A549 (cell line): ENCODE data around the gene IGF2R. TPM values are rescaled to one million over a fixed set of nuclear protein-coding genes. Genes with fewer than 3 reads are reported as not detected.

Source experiments
- ATAC-seq, 2 experiments: fragments of 200-7000 bp in 1 of 2; fragments of >200 bp in 1 of 2; cut with Nextera tagmentation in 1 of 2; cut with Tn5 transposase in 1 of 2; 3 replicates each; pipeline versions ENCODE4 v1.8.0 to v1.9.1; 2018 to 2020; ENCODE audit warnings: mild to moderate bottlenecking in 1 of 2, moderate library complexity in 1 of 2
- CTCF ChIA-PET: fragments of 300-600 bp; sonication (Branson Sonifier 250); formaldehyde crosslinking; extraction: SDS; loops from one replicate; lab custom pipeline; 2021; ENCODE audit warnings: antibody characterized with exemption, inconsistent platforms; lab: Yijun Ruan, JAX
- POLR2A ChIA-PET: fragments of 350-600 bp; formaldehyde crosslinking; extraction: SDS; loops from one replicate; lab custom pipeline; 2021; ENCODE audit warnings: antibody characterized with exemption, inconsistent platforms; lab: Yijun Ruan, JAX
- DNase-seq, 2 experiments: peaks; one replicate each; pipeline versions ENCODE4 v3.0.0 to v3.0.0-alpha.2; 2011 to 2016; ENCODE audit warnings: low read depth in 1 of 2, low spot score in 1 of 2
- FAIRE-seq: peaks from 2 replicates; lab custom pipeline; 2011; peaks lifted over from hg19 to GRCh38; lab: Jason Lieb, UNC
- H3K27ac ChIP-seq, 2 experiments: fragments of >200 bp; sonication (Bioruptor Twin); formaldehyde crosslinking; 3 replicates each; pipeline ENCODE4 v1.5.1; 2016 to 2017
- H3K4me1 ChIP-seq: fragments of >200 bp; sonication (Bioruptor Twin); formaldehyde crosslinking; 3 replicates; pipeline ENCODE4 v1.6.1; 2016
- H3K4me2 ChIP-seq: fragments of >200 bp; sonication (Bioruptor Twin); formaldehyde crosslinking; 3 replicates; pipeline ENCODE4 v1.6.1; 2016
- H3K4me3 ChIP-seq: fragments of >200 bp; sonication (Bioruptor Twin); formaldehyde crosslinking; 3 replicates; pipeline ENCODE4 v1.5.1; 2016
- H3K9me3 ChIP-seq: fragments of >200 bp; sonication (Bioruptor Twin); formaldehyde crosslinking; 3 replicates; pipeline ENCODE4 v1.6.1; 2016
- BHLHE40 ChIP-seq: IDR thresholded peaks from 2 replicates; pipeline ENCODE4 v1.6.1; 2012; ENCODE audit warnings: low read depth, low read length, inconsistent platforms
- CHD2 ChIP-seq: fragments of 150-350 bp; IDR thresholded peaks from 2 replicates; pipeline ENCODE4 v1.6.1; 2014; ENCODE audit warnings: low read length; ENCODE audit not compliant: partially characterized antibody
- EP300 ChIP-seq, 2 experiments: fragments of >200 bp; sonication (Bioruptor Twin); formaldehyde crosslinking; IDR thresholded peaks; 2 replicates in 1 of 2; 3 replicates in 1 of 2; pipeline ENCODE4 v1.6.1; 2016 to 2017
- ESRRA ChIP-seq: fragments of 150-350 bp; IDR thresholded peaks from 2 replicates; pipeline ENCODE4 v1.6.1; 2014; ENCODE audit warnings: mild to moderate bottlenecking, low read length, borderline replicate concordance
- FOSL2 ChIP-seq, 2 experiments: fragments of 450-650 bp in 1 of 2; fragments of >200 bp in 1 of 2; sonication (Bioruptor Twin) in 1 of 2; formaldehyde crosslinking; IDR thresholded peaks; 2 replicates each; pipeline versions ENCODE4 v1.5.0 to v1.6.1; 2016 to 2020; ENCODE audit warnings: mild to moderate bottlenecking in 1 of 2, moderate library complexity in 1 of 2
- HES2 ChIP-seq: fragments of >200 bp; sonication (Bioruptor Twin); formaldehyde crosslinking; IDR thresholded peaks from 2 replicates; pipeline ENCODE4 v1.6.1; 2016
- HOXA7 ChIP-seq: fragments of 250-450 bp; sonication (Bioruptor Pico); IDR thresholded peaks from 2 replicates; pipeline ENCODE4 v1.5.0; 2020; ENCODE audit warnings: mild to moderate bottlenecking, moderate library complexity
- JUN ChIP-seq, 2 experiments: fragments of >200 bp; sonication (Bioruptor Twin); formaldehyde crosslinking; IDR thresholded peaks; 2 replicates in 1 of 2; 3 replicates in 1 of 2; pipeline ENCODE4 v1.6.1; 2016 to 2017
- KDM5A ChIP-seq: fragments of 200-600 bp; sonication (generic); IDR thresholded peaks from 2 replicates; pipeline ENCODE4 v1.6.1; 2016; ENCODE audit warnings: antibody characterized with exemption, mild to moderate bottlenecking
- MYC ChIP-seq: IDR thresholded peaks from 2 replicates; pipeline ENCODE4 v1.6.1; 2012; ENCODE audit warnings: mild to moderate bottlenecking, inconsistent platforms, low read length, improper control_type of control experiment, borderline replicate concordance
- NFE2L2 ChIP-seq: fragments of 150-350 bp; conservative IDR thresholded peaks from 2 replicates; pipeline ENCODE4 v1.6.1; 2014; ENCODE audit warnings: low read length
- PHF8 ChIP-seq: fragments of 200-600 bp; sonication (generic); IDR thresholded peaks from 2 replicates; pipeline ENCODE4 v1.6.1; 2016; ENCODE audit warnings: low read depth, mild to moderate bottlenecking, antibody characterized with exemption, moderate library complexity, borderline replicate concordance
- POLR2A ChIP-seq: IDR thresholded peaks from 2 replicates; pipeline ENCODE4 v1.6.1; 2012; ENCODE audit warnings: mild to moderate bottlenecking, low read length
- RCOR1 ChIP-seq: fragments of 150-350 bp; IDR thresholded peaks from 2 replicates; pipeline ENCODE4 v1.6.1; 2014; ENCODE audit warnings: antibody characterized with exemption, low read length, low read depth
- RNF2 ChIP-seq: fragments of 200-600 bp; sonication (generic); IDR thresholded peaks from 2 replicates; pipeline ENCODE4 v1.6.1; 2016; ENCODE audit warnings: low read depth, mild to moderate bottlenecking, antibody characterized with exemption, moderate library complexity, borderline replicate concordance
- SREBF2 ChIP-seq: fragments of 450-650 bp; IDR thresholded peaks from 2 replicates; pipeline ENCODE4 v1.6.1; 2014; ENCODE audit warnings: mild to moderate bottlenecking, moderate library complexity
- TFCP2L1 ChIP-seq: fragments of 250-450 bp; sonication (Bioruptor Pico); IDR thresholded peaks from 2 replicates; pipeline ENCODE4 v1.5.0; 2021; ENCODE audit warnings: mild to moderate bottlenecking
- ZC3H11A ChIP-seq: fragments of 450-650 bp; IDR thresholded peaks from 2 replicates; pipeline ENCODE4 v1.6.1; 2014; ENCODE audit warnings: antibody characterized with exemption, mild to moderate bottlenecking
- ZFP36 ChIP-seq: fragments of 450-650 bp; IDR thresholded peaks from 2 replicates; pipeline ENCODE4 v1.6.1; 2014; ENCODE audit warnings: borderline replicate concordance; ENCODE audit not compliant: partially characterized antibody
- ZNF302 ChIP-seq: fragments of 250-450 bp; sonication (Bioruptor Pico); IDR thresholded peaks from 2 replicates; pipeline ENCODE4 v1.9.0; 2021; ENCODE audit warnings: inconsistent platforms, mild to moderate bottlenecking, moderate library complexity
- ZSCAN20 ChIP-seq: fragments of 250-450 bp; sonication (Bioruptor Pico); IDR thresholded peaks from 2 replicates; pipeline ENCODE4 v1.8.0; 2022; ENCODE audit warnings: mild to moderate bottlenecking, moderate library complexity
- WGBS: methylation state at CpG from one replicate; pipeline ENCODE4 v1.1.6; 2017; ENCODE audit errors: missing lambda C conversion rate; 5-methylcytosine and 5-hydroxymethylcytosine counted together
- polyA plus RNA-seq, 4 experiments: library from polyadenylated mRNA; depleted of rRNA in 3 of 4; stranded (reverse); fragments of >200 nt; fragmentation: RNase III in 1 of 4; extraction: RNeasy Plus Mini Kit Qiagen cat#74134 plus additional on column Dnase treatment in 1 of 4; gene quantifications; 2 replicates in 3 of 4; 3 replicates in 1 of 4; pipeline ENCODE4 v1.2.3, GENCODE V29; 2011 to 2017
- TF ChIP-seq, protein P1 (sequence below): fragments of >200 bp; sonication (Bioruptor Twin); formaldehyde crosslinking; IDR thresholded peaks from 3 replicates; pipeline ENCODE4 v1.6.1; 2016
- TF ChIP-seq, protein P2 (sequence below): fragments of 450-650 bp; IDR thresholded peaks from 2 replicates; pipeline ENCODE4 v1.6.1; 2014; ENCODE audit warnings: antibody characterized with exemption
- TF ChIP-seq, protein P3 (sequence below): IDR thresholded peaks from 2 replicates; pipeline ENCODE4 v1.6.1; 2012

Gene IGF2R
- polyA plus RNA-seq, 2 of the 4 experiments (the other 2 are of a cell fraction): 17.6 to 24.9 TPM

DNA sequence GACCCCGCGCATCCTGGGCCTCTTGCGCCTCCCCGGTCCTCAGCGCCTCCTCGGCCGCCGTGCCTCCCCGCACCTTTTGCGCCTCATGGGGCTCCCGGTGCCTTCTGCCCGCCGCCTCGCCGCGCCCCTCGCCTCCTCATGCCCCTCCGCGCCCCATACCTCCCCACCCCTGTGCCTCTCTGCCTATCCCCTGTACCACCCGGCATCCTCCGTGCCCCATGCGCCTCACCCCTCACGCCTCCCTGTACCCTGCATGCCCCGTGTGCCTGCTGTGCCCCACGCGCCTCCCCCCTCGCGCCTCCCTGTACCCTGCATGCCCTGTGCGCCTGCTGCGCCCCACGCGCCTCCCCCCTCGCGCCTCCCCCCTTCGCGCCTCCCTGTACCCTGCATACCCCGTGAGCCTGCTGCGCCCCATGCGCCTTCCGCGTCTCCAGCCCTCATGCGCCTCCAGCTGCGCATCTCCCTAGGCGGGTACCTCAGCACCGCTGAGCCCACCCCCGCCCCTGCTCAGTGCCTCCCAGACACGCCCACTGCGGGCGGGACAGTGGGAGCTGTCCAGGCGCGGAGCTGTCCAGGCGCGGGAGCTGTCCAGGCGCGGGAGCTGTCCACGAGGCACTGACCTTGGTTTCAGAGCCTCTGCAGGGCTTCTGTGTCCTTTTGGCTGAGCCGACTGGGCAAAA lies 37.1 kb downstream of the IGF2R start:
- Histone ChIP-seq H3K4me3 (no peak overlapping the region), H3K4me2 (no peak overlapping the region), H3K27ac (no peak overlapping the region)
- DNase-seq: no peak
- ChIA-PET POLR2A (no interaction called here), CTCF (no interaction called here)
- WGBS: 97% methylated on average over 21 of the region's 57 CpGs
- ATAC-seq: no peak; a peak in 1 of 6 replicates
- no peak for FAIRE-seq
- TF ChIP-seq ZFP36 (no peak), PHF8 (no peak), FOSL2 (IDR thresholded peaks at IDR 0.05) (no peak), FOSL2 (CRISPR knock-in tag; IDR thresholded peaks at IDR 0.05) (no peak), EP300 (IDR thresholded peaks at IDR 0.05) (no peak), RCOR1 (no peak), NFE2L2 (no peak), KDM5A (no peak), CHD2 (no peak), SREBF2 (no peak), POLR2A (no peak), HES2 (no peak)
- TF ChIP-seq, protein P1, sequence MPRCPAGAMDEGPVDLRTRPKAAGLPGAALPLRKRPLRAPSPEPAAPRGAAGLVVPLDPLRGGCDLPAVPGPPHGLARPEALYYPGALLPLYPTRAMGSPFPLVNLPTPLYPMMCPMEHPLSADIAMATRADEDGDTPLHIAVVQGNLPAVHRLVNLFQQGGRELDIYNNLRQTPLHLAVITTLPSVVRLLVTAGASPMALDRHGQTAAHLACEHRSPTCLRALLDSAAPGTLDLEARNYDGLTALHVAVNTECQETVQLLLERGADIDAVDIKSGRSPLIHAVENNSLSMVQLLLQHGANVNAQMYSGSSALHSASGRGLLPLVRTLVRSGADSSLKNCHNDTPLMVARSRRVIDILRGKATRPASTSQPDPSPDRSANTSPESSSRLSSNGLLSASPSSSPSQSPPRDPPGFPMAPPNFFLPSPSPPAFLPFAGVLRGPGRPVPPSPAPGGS: no peak
- TF ChIP-seq, protein P2, sequence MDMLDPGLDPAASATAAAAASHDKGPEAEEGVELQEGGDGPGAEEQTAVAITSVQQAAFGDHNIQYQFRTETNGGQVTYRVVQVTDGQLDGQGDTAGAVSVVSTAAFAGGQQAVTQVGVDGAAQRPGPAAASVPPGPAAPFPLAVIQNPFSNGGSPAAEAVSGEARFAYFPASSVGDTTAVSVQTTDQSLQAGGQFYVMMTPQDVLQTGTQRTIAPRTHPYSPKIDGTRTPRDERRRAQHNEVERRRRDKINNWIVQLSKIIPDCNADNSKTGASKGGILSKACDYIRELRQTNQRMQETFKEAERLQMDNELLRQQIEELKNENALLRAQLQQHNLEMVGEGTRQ: no peak
- TF ChIP-seq, protein P3, sequence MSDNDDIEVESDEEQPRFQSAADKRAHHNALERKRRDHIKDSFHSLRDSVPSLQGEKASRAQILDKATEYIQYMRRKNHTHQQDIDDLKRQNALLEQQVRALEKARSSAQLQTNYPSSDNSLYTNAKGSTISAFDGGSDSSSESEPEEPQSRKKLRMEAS: no peak
- TF ChIP-seq, all 56 proteins: peak for 0
- no peaks in the 10 kb centered on the region for H3K4me1 ChIP-seq
- no peaks in the 10 kb centered on the region; the same call in 2 of the 3 replicates for H3K9me3 ChIP-seq

GRCh38 chr6:160007145-160007544 lies 38.3 kb downstream of the IGF2R start:
- no peak for DNase-seq
- CTCF ChIA-PET: no interaction called here
- FAIRE-seq: no peak
- WGBS: 100% methylated on average over 1 of the region's 1 CpG
- Histone ChIP-seq H3K4me3 (no peak overlapping the region), H3K9me3 (no peaks in the 10 kb centered on the region; the same call in 2 of the 3 replicates), H3K4me2 (no peak overlapping the region), H3K4me1 (no peaks in the 10 kb centered on the region), H3K27ac (no peak overlapping the region)
- POLR2A ChIA-PET: no interaction called here
- TF ChIP-seq MYC: no peak
- no peak for TF ChIP-seq JUN (IDR thresholded peaks at IDR 0.05)
- TF ChIP-seq ZNF302: no peak
- TF ChIP-seq BHLHE40: no peak
- no peak for TF ChIP-seq TFCP2L1
- TF ChIP-seq ZC3H11A: no peak
- no peak for TF ChIP-seq RNF2
- no peak for TF ChIP-seq ZSCAN20 (CRISPR knock-in tag)
- no peak for TF ChIP-seq NFE2L2
- TF ChIP-seq ESRRA: no peak
- TF ChIP-seq HOXA7 (CRISPR knock-in tag): no peak
- no peak for ATAC-seq
